SHP77 (cell line): ENCODE data around the gene RBBP4.
A peak's percentile ranks its signal among the peaks of the same experiment; 100 is the strongest.
"Not testable (repeated sequence)": the region's sequence is repeated elsewhere in the genome, so short reads cannot be mapped to it uniquely, and the experiment has no call there.

Experiments used
- DNase-seq, 2 experiments: peaks; one replicate each; lab custom pipeline; 2025; lab: John Stamatoyannopoulos, UW

The RBBP4 gene

DNA sequence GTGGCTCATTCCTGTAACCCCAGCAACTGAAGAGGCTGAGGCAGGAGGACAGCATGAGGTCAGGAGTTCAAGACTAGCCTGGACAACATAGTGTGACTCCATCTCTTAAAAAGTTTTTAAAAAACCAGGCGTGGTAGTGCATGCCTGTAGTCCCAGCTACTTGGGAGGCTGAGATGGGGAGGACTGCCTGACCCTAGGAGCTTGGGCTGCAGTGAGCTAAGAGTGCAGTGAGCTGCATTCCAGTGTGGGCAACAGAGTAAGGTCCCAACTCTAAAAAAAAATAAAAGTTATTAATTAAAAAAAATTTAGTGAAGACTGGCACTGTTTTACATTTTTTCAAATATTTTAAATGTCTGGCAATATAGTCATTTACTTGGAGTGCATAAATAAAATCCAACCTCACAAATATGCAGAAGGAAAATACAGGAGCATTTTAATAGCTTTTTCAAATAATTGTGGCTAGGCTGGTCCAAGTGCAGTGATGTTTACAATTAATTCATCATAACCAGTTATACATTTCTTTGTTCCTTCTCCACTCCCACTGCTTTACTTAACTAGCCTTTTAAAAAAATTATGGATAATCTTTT lies 11.4 kb upstream of the RBBP4 start:
- no peak for DNase-seq

DNA sequence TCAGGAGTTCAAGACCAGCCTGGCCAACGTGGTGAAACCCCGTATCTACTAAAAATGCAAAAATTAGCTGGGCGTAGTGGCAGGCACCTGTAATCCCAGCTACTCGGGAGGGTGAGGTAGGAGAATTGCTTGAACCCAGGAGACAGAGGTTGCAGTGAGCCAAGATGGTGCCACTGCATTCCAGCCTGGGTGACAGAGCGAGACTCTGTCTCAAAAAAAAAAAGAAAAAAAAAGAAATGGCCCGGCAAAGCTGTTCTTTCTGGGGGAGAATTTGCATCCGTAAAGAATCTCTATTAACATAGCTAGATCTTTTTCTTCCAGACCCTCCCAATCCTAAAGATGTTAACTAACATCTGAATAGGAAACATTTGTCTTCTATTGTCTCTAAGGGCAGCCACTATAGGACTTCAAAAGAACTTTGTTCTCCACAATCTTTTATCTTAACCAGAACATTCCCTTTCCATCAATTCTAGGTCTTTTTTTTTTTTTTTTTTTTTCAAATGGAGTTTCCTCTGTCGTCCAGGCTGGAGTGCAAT lies 8.6 kb upstream of the RBBP4 start:
- DNase-seq: not testable (repeated sequence)

DNA sequence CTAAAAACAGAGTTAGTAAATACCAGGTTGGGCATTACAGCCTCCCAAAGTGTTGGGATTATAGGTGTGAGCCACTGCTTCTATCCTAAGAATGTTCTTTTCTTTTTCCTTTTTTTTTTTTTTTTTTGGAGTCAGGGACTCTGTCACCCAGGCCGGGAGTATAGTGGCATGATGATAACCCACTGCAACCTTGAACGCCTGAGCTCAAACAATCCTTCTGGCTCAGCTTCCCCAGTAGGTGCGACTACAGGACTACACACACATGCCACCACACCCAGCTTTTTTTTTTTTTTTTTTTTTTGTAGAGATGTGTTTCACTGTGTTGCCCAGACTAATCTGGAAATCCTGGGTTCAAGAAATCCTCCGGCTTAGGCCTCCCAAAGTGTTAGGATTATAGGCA lies 6.6 kb upstream of the RBBP4 start:
- DNase-seq: no peak

DNA sequence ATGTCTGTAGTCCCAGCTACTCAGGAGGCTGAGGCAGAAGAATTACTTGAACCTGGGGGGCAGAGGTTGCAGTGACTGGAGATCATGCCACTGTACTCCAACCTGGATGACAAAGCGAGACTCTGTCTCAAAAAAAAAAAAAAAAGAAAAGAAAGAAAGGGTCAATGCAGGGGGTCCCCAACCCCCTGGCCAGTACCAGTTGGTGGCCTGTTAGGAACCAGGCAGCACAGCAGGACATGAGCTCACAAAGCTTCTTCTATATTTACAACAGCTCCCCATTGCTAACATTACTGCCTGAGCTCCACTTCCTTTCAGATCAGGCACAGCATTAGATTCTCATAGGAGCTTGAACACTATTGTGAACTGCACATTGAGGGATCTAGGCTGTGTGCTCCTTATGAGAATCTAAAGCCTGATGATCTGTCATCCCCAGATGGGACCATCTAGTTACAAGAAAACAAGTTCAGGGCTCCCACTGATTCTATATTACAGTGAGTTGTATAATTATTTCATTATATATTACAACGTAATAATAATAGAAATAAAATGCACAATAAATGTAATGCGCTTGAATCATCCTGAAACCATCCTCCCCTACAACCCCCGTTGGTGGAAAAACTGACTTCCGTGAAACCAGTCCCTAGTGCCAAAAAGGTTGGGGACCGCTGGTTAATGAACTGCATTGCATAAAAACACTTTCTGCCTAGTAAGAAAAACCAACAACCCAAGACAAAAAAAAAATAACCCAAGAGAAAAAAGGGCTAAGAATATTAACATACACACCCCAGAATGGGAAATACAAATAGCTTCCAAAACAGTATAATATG lies 3.5 kb upstream of the RBBP4 start:
- no peak for DNase-seq

DNA sequence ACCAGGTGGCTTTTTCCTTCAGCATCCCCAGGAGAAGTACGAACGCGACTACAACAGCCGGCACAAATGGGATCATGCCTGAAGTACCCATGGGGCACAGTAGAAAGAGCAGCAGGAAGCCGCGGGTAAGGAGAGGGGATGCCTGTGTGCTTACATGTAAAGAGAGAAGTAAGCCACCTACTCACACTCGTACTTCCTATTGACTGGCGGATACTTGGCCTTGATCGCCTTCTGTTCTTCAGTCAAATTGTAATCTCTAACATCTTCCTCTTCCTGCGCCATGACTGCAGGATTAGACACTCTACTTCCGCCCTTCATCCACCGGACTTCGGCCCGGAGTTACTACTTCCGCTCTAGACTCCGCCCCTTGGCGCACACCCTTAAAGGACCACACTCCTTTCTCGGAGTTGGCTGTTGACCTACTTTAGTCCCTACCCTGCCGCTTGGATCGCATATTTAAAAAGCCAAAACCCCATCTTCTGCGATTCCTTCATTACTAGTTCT lies 708 bp upstream of the RBBP4 start, which contains the start of gene ZBTB8OS:
ZBTB8OS (minus strand) TSS at position 303 of the 504 bp plus-strand sequence; CDS start at position 282, 21 bp downstream.
- DNase-seq: peak; percentile 86 to 90

DNA sequence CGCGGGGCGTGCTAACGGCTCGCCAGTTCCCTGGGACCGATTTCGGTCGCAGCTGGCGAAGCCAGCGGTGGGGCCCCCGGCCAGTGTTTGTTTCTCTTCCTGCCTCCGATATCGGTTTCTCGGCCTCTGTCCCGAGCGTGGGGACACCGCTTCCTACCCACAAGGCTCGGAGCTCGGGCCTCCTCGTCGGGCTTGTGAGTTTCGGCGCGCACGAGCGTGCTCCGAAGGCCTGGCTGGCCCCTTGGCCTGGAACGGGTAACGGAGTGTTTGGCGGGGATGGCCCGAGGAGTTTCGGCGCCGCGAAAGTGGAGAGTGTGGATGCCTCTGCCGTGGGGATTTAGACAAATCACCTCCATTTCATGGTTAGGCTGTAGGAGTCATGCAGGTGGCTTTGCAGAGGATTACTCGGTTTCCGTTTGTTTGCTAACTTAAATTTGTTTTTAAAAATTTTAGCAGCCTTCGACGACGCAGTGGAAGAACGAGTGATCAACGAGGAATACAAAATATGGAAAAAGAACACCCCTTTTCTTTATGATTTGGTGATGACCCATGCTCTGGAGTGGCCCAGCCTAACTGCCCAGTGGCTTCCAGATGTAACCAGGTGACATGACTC lies 559 bp downstream of the RBBP4 start:
- DNase-seq: peak in 1 of 2 experiments; percentile 27

DNA sequence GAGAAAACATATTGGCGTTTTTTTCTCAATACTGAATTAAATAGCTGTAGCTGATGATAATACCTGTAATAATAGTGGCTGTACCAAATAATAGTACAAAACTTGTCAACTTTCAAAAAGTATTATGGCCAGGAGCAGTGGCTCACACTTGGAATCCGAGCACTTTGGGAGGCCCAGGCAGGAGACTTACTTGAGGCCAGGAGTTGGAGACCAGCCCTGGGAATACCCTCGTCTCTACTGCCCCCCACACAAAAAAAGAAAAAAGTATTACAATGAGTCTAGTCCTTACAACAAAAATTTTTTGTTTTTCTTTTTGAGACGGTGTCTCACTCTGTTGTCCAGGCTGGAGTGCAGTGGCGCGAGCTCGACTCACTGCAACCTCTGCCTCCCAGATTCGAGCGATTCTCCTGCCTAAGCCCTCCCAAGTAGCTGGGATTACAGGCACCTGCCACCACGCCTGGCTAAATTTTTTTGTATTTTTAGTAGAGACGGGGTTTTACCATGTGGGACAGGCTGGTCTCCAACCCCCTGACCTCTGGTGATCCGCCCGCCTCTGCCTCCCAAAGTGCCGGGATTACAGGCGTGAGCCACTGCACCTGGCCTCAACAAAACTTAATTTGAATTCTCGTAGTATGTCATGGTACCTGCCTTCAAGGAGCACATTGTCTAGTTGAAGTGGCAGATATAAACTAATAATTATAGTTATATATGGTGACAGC lies 1.4 kb downstream of the RBBP4 start:
- no peak for DNase-seq

DNA sequence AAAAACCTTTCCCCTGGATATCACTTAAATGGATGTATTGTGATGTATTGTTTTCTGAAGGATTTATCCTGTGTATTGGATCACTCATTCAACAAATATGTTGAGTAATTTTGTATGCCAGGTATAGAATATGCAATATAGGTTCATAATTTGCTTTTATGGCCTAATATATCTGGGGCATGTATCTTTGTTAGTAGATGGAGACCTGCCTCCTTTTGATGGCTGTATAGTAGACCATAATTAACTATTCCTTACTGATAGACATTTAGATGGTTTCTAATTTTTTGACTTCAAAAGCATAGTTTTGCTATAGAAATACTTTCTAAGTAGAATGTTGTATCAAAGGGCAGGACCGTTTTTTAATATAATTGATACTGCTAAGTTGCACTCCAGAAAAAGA lies 8.6 kb downstream of the RBBP4 start:
- no peak for DNase-seq

DNA sequence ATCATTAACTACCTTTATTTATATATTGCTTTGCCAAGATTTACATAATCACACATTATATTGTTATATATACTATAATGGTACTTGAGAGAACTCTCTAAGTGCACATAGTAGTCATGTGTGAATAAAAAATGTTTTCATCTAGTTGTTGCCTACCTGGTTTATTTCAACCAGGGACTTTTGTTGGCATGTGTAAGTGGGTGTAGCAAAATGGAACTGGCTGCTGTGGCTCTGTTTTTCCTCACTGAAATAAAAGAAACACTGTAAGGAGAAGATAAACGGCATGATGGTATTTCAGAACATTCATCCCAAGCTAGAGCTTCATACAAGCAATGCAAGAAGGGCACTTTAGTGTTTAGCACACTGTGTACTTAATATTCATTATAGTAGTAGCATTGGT lies 14.9 kb downstream of the RBBP4 start:
- DNase-seq: no peak

DNA sequence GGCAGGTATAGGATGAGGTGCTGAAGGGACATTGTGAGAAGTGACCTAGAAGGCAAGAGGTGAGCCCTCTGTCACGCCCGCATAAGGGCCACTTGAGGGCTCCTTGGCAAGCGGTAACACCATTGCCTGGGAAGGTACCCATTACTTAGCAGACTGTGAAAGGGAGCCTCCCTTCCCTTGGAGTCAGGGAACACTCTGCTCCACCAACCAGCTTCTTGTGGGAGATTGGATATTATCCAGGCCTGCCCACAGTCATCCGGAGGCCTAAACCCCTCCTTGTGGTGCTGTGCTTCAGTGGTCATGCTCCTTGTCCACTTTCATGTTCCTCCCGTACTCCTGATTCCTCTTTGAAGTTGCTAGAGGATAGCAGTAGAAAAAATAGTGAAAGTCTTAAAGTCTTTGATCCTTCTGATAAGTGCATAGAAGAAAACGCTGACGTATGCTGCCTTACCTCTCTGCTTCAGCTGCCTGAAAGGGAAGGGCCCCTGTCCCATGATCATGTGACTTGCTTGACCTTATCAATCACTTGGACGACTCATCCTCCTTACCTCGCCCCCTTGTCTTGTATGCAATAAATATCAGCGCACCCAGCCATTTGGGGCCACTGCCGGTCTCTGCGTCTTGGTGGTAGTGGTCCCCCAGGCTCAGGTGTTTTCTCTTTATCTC lies 16.0 kb downstream of the RBBP4 start:
- no peak for DNase-seq

DNA sequence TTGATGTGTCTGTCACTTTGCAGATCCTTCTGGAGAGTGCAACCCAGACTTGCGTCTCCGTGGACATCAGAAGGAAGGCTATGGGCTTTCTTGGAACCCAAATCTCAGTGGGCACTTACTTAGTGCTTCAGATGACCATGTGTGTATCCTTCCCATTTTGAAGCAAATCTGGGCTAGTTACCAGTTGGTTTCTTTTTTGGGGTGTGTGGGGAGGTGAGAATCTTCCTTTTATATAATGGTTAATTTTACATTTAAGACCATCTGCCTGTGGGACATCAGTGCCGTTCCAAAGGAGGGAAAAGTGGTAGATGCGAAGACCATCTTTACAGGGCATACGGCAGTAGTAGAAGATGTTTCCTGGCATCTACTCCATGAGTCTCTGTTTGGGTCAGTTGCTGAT lies 17.7 kb downstream of the RBBP4 start:
- not testable (repeated sequence) for DNase-seq

DNA sequence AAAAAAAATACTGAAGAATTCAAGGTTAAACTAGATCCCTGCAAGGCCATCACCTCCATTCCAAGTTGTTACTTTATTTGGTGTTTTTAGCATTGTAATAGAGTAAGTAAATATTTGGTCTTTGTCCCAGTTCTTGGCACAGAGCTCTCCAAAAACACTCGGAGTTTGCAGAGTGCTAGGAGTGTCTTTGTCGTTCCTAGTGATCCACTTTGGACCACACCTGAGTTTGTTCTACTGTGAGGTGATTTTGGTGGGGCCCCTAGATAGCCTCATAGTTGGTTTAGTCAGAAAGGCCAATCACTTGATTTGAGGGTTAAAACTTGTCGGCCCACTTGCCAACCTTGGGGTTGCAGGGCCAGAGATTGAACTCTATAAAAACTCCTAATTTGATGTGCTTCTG lies 25.9 kb downstream of the RBBP4 start:
- no peak for DNase-seq

DNA sequence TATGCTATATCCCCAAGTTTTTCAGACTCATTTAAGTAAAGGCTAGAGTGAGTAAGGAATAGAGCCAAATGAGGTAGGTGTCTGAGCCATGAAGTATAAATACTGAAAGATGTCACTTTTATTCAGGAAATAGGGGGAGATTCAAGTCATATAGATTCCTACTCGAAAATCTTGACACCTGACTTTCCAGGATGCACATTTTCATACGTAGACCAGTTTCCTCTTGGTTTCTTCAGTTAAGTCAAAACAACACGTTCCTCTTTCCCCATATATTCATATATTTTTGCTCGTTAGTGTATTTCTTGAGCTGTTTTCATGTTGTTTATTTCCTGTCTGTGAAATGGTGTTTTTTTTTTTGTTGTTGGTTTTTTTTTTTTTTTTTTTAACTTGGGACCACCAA lies 29.0 kb downstream of the RBBP4 start:
- DNase-seq: not testable (repeated sequence)

DNA sequence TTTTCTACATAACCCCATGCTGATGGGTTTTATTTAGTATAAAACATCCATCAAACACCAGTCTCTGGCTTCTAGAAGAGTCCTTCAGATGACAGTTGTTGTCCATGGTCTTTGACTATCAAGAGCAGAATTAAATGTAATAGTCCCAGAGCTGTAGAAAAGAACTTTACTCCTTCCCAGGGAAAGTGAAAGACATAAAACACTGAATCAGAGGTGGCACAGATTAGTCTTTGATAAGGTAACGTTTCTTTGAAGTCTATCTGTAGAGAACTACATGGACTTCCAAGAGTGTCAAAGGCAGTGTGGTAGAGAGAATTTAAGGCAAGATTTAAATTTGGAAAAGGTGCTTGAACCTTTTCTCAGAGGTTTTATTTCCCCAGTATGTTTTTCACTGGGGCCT lies 29.6 kb downstream of the RBBP4 start:
- DNase-seq: no peak

DNA sequence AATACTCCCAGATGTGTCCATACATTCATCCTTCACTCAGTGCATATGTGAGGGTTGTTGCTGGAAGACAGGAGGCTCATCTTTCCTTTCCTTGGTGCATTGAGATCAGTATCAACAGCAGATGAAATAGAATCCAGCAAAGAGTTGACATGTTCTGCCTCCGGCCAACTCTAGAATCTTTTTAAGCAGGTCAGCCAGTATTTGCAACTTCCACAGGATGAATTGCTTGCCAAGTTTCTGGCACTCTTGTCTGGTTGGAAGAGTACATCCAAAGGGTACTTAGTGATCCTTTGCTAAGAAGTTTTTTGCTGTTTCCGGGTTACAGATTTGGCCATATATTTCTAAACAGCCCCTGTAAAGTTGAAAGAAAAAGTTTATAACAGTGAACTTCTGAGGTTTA lies 30.5 kb downstream of the RBBP4 start:
- DNase-seq: no peak

DNA sequence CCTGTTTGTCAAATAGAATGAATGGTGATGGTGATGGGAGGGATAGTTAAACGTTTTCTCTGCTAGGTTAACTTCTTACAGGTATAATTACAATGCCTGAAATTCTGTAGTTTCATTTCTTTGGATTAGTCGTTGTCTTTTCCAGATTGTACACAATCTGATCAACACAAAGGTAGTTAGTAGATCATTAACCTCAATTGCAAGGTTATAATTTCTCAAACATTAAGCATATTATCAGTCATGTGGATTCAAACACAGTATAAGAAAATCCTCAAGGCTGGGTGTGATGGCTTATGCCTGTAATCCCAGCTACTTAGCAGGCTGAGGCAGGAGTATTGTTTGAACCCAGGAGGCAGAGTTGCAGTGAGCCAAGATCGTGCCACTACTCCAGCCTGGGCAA lies 31.0 kb downstream of the RBBP4 start:
- DNase-seq: no peak

DNA sequence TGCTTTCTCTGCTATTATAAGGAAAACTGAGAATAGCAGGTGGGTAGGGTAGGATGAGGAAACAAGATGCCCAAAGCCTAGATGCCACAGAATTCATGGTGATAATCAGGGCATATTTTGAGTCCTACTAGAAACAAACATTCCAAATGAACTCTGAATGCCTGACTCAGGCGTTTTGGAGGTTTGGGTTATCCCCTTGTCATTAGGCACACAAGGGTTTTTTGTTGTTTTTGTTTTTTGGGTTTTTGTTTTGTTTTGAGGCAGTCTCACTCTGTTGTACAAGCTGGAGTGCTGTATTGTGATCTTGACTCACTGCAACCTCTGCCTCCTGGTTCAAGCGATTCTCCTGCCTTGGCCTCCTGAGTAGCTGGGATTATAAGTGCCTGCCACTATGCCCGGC lies 32.4 kb downstream of the RBBP4 start:
- DNase-seq: no peak

DNA sequence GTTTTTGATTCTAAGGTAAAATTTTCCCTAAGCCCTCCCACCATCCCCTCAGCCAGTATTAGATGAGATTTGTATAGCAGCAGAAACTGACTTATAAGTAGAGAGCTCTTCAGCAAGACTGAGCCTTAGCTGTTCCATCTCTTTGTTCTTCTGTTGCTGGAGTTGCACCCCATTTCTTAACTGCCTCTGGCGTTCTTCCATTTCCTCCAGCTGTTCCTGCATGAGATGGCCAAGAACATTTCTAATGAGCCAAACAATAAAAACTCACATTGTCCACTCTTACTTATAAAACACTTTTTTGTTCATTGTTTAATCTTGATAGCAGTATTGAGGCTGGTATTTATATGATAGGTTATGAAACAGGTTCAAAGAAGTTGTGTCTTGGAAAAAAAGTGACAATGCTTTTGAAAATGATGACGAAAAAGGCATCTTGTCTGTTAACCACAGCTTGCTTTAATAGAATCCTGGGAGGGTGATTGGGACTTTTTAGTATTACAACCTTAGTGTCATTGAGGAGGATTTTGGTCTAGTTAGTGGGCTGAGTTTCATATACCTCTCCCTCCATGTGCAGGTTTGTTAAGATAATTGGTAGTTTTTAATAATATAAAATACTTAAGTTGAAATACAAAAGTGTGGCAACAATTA lies 33.3 kb downstream of the RBBP4 start:
- no peak for DNase-seq

DNA sequence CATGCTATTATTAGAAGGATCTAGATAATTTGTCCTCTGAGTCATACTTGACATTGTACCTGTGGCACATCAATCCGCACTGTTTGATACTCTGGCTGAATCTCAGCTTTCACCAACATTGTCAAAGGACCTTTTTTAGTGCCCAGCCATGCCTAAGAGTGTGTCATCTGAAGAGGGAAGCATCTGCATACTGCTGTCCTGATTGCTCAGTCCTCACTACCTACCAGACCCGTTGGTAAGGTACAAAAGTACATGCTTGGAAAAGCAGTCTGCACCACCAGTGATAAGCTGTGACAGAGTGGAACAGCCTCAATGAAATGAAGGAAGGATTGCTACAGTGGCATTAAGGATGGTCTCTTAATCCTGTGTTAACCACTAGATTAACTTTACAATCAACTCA lies 34.5 kb downstream of the RBBP4 start:
- DNase-seq: no peak

DNA sequence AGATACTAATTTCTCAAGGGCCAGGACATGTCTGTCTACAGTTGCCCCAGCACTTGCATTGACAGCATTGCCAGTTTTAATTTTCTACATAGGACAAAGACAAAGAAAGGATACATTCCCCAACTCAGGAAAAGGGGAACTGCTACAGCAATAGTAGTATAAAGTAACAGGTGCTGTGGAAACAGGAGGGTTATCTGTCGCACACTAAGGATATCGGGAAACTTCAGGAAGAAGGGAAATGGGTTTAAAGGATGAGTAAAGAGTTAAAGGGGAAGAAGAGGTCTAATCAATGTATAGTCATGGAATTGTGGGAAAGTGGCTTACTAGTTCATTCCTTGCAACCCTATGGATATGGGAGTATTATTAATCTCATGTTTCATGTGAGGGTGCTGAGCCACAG lies 35.4 kb downstream of the RBBP4 start:
- DNase-seq: no peak
